HFFc6 (cell line): ENCODE results near the gene TPBGL. TPM values are rescaled to one million over a fixed set of nuclear protein-coding genes. Genes with fewer than 3 reads are reported as not detected.

Source experiments
- DNase-seq: peaks from one replicate; pipeline ENCODE4 v3.0.0-alpha.2; 2018
- H3K27ac Mint-ChIP-seq: 2 replicates; pipeline ENCODE4 v1.8.0; 2020; ENCODE audit warnings: mild to moderate bottlenecking, mixed read lengths
- H3K27me3 Mint-ChIP-seq: 2 replicates; pipeline ENCODE4 v1.8.0; 2021; ENCODE audit warnings: mild to moderate bottlenecking, moderate library complexity, mixed read lengths; ENCODE audit not compliant: insufficient read depth
- H3K36me3 Mint-ChIP-seq: 2 replicates; pipeline ENCODE4 v1.8.0; 2021; ENCODE audit warnings: low read depth, mixed read lengths
- H3K4me1 Mint-ChIP-seq: 2 replicates; pipeline ENCODE4 v1.8.0; 2020; ENCODE audit warnings: low read depth, mixed read lengths
- H3K4me3 Mint-ChIP-seq: 2 replicates; pipeline ENCODE4 v1.8.0; 2020; ENCODE audit warnings: mild to moderate bottlenecking, moderate library complexity, mixed read lengths
- H3K9me3 Mint-ChIP-seq: 2 replicates; pipeline ENCODE4 v1.8.0; 2020; ENCODE audit warnings: mild to moderate bottlenecking, mixed read lengths
- long read RNA-seq: library from polyadenylated mRNA; unstranded; transcript quantifications from one replicate; pipeline ENCODE4 v2.0.0, GENCODE V29; 2019
- total RNA-seq, 6 experiments: library from RNA; stranded (reverse); fragmentation: NEBNext Ultra II Directional; extraction: Animal tissue kit (Norgen Biotek cat#: 25700); gene quantifications; 2 replicates in 1 of 6; 3 replicates in 5 of 6; pipeline ENCODE4 v1.2.3, GENCODE V29; 2021
- TF ChIP-seq, protein P1 (sequence below): fragments of 200-600 bp; sonication (generic); IDR thresholded peaks from 2 replicates; pipeline ENCODE4 v1.5.0; 2021; ENCODE audit warnings: antibody characterized with exemption, mild to moderate bottlenecking

Gene TPBGL, protein sequence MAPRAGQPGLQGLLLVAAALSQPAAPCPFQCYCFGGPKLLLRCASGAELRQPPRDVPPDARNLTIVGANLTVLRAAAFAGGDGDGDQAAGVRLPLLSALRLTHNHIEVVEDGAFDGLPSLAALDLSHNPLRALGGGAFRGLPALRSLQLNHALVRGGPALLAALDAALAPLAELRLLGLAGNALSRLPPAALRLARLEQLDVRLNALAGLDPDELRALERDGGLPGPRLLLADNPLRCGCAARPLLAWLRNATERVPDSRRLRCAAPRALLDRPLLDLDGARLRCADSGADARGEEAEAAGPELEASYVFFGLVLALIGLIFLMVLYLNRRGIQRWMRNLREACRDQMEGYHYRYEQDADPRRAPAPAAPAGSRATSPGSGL
- total RNA-seq, result not detected
- long read RNA-seq, result 0 reads

DNA sequence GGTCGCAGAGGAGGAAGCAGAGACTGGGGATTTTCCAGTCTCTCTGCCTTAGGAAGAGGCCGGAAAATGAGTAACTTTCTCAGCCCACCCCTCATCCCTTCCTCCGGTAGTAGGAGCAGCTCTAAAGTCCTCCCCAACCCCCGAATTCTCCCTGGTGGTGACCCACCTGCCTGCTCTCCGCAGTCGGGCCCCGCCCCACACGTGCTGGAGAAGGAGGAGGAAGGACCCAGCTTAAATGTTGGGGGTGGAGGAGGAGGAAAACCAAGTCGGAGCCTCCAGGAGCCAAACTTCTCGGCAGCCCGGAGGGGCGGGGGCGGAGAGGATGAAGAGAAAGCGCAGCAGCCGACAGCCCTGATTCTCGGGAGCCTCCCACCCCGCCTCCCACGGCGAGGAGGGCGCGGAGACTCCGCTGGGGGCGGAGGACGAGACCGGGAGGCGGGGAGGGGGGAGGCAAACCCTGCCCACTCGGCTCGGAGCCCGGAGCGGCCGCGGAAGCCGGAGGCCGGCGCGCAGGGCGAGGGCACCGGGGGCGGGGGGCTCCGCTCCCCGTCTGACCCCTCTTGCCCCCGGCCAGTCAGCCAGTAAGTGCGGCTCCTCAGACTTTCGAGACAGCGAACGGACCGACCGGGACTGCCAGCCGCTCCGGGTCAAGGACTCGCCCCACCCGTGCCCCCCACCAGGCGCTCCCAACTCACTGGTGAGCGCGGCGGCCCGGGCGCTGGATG, at the start of gene TPBGL:
TSS of gene TPBGL (plus strand) at position 464 of the 725 bp plus-strand sequence. CDS start 276 bp downstream, outside the sequence.
- H3K27me3 Mint-ChIP-seq, result peaks cover 51% of the 10 kb centered on the region
- H3K4me3 Mint-ChIP-seq, result no peak within 1 kb of the TSS
- H3K9me3 Mint-ChIP-seq, result no peaks in the 10 kb centered on the region
- no peak for DNase-seq
- no peaks in the 10 kb centered on the region for H3K36me3 Mint-ChIP-seq
- no peaks in the 10 kb centered on the region for H3K4me1 Mint-ChIP-seq
- H3K27ac Mint-ChIP-seq, result no peak within 1 kb of the TSS
- TF ChIP-seq, protein P1, sequence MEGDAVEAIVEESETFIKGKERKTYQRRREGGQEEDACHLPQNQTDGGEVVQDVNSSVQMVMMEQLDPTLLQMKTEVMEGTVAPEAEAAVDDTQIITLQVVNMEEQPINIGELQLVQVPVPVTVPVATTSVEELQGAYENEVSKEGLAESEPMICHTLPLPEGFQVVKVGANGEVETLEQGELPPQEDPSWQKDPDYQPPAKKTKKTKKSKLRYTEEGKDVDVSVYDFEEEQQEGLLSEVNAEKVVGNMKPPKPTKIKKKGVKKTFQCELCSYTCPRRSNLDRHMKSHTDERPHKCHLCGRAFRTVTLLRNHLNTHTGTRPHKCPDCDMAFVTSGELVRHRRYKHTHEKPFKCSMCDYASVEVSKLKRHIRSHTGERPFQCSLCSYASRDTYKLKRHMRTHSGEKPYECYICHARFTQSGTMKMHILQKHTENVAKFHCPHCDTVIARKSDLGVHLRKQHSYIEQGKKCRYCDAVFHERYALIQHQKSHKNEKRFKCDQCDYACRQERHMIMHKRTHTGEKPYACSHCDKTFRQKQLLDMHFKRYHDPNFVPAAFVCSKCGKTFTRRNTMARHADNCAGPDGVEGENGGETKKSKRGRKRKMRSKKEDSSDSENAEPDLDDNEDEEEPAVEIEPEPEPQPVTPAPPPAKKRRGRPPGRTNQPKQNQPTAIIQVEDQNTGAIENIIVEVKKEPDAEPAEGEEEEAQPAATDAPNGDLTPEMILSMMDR, result no peak

DNA sequence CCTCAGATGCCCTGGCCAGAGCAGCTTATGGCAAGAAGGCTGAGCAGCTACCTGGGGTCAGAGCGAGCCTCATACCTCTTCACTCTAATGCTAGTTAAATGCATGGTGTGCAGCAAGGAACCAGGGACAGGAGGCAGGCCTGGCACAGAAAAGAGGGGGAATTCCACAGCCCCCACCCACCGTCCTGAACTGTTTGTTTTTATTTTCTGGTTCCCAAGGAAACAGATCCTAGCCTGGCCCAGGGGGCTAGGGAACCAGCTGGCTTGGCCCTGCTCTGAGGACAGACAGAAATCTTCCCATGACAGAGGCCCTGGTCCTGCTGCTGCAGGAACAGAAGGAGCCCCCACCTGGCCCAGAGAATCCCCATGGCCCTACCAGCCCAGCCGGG, 49.2 kb upstream of the TPBGL start:
- H3K27ac Mint-ChIP-seq, result no peak overlapping the region
- no peak overlapping the region for H3K4me3 Mint-ChIP-seq
- H3K27me3 Mint-ChIP-seq, result peaks cover 55% of the 10 kb centered on the region
- no peaks in the 10 kb centered on the region for H3K4me1 Mint-ChIP-seq
- DNase-seq, result no peak
- TF ChIP-seq, protein P1, result no peak
- H3K36me3 Mint-ChIP-seq, result no peaks in the 10 kb centered on the region
- no peaks in the 10 kb centered on the region for H3K9me3 Mint-ChIP-seq

DNA sequence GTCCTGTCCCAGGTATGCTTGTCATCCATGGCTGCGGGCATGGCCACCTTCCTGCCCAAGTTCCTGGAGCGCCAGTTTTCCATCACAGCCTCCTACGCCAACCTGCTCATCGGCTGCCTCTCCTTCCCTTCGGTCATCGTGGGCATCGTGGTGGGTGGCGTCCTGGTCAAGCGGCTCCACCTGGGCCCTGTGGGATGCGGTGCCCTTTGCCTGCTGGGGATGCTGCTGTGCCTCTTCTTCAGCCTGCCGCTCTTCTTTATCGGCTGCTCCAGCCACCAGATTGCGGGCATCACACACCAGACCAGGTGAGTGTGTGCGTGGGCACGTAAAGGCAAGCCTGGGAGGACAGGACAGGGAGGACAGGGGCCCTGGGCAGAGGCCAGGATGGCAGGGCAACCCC, 47.3 kb upstream of the TPBGL start:
- Mint-ChIP-seq H3K27me3 (peaks cover 59% of the 10 kb centered on the region), H3K27ac (no peak overlapping the region), H3K4me1 (no peaks in the 10 kb centered on the region), H3K4me3 (no peak overlapping the region), H3K36me3 (no peaks in the 10 kb centered on the region), H3K9me3 (no peaks in the 10 kb centered on the region)
- no peak for DNase-seq
- TF ChIP-seq, protein P1, result no peak

DNA sequence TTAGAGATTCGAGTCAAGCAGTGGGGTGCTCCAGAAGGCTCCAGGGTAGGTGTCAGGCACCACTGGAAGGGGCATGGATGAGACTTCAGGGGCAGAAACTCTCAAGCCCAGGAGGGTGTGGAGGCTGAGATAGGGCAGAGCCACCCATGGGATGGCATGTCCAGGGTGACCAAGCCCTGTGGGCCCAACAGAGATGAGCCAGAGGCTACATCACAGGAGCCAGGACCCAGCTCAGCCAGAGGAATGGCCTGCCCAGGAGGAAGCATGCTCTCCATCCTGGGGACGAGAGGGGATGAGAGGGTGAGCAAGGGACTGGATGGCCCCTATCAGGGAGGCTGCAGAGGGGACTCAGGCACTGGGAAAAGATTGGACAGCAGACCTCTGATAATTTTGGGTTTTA, 46.9 kb upstream of the TPBGL start:
- no peak for DNase-seq
- Mint-ChIP-seq H3K9me3 (no peaks in the 10 kb centered on the region), H3K27ac (no peak overlapping the region), H3K36me3 (no peaks in the 10 kb centered on the region), H3K27me3 (peaks cover 58% of the 10 kb centered on the region), H3K4me3 (no peak overlapping the region), H3K4me1 (no peaks in the 10 kb centered on the region)
- TF ChIP-seq, protein P1, result no peak

DNA sequence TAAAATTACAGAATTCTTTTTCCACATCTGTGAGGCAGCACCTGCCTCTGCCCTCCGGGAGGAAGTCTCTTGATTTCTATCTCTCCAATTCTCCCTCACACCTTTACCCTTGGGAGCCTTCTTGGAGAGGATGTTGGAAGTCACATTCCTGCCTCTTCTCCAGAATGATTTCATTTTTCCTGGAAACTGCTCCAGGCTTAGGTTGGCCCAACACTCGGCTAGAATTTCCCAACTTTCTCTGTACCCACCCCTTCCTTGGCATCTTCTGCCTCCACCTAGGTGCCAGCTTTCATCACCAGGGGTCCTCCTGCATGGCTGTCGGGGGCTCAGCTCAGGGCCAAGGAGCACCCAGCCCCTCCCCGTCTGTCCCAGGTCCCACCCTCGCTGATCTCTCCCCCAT, 46.4 kb upstream of the TPBGL start:
- peaks cover 60% of the 10 kb centered on the region for H3K27me3 Mint-ChIP-seq
- TF ChIP-seq, protein P1, result no peak
- H3K27ac Mint-ChIP-seq, result no peak overlapping the region
- DNase-seq, result no peak
- H3K36me3 Mint-ChIP-seq, result no peaks in the 10 kb centered on the region
- H3K4me3 Mint-ChIP-seq, result no peak overlapping the region
- H3K4me1 Mint-ChIP-seq, result no peaks in the 10 kb centered on the region
- H3K9me3 Mint-ChIP-seq, result no peaks in the 10 kb centered on the region
